Measurements from ENCODE around the gene NTS. TPM values are rescaled to one million over a fixed set of nuclear protein-coding genes. Genes with fewer than 3 reads are reported as not detected.

The NTS gene
- not detected in 2 replicates for total RNA-seq (2013; cell fraction: nucleolus; rRNA removed)
- total RNA-seq (2014; rRNA removed) (not detected in 2 replicates), total RNA-seq (2014; rRNA removed; fragmentation: Illumina TruSeq; extraction: Trizol) (not detected in 2 replicates), total RNA-seq (2021) (not detected in 2 replicates), polyA plus RNA-seq (2011; rRNA removed) (0.05 TPM in 1 of 2 replicates, not detected in the other), polyA plus RNA-seq (2014; fragmentation: Illumina TruSeq; extraction: Trizol) (not detected in 2 replicates), polyA plus RNA-seq (2014; fragmentation: Nextera tagmentation; extraction: Ambion mirVana) (under 1 TPM in 1 of 2 experiments, not detected in 1; 0.11 TPM), polyA plus RNA-seq (2014; rRNA removed) (not detected in 2 replicates), polyA plus RNA-seq (2016; fragmentation: Nextera tagmentation; extraction: Ambion mirVana) (not detected), polyA minus RNA-seq (2011; rRNA and poly(A)+ RNA removed) (not detected in 2 replicates), Bru-seq, nascent RNA (not detected), BruChase-seq, experiment 1, labeled RNA remaining after a 6-hour chase (percentile 9 among the genes with signal in this experiment), BruChase-seq, experiment 2, labeled RNA remaining after a 2-hour chase (percentile 13 among the genes with signal in this experiment)
- polyA plus RNA-seq (2011; ENCODE audit: low read depth), result not detected
- polyA plus RNA-seq (2011; cell fraction: cytosol; rRNA removed), result not detected in 2 replicates
- polyA plus RNA-seq (2011; cell fraction: nucleus; rRNA removed), result not detected in 2 replicates
- not detected in 2 replicates for polyA plus RNA-seq (2012)
- not detected in 2 replicates for polyA minus RNA-seq (2011; cell fraction: cytosol; rRNA and poly(A)+ RNA removed)
- polyA minus RNA-seq (2011; cell fraction: nucleus; rRNA and poly(A)+ RNA removed), result not detected in 2 replicates
- long read RNA-seq, experiment 1, result 0 reads
- long read RNA-seq, experiment 2, result 0 reads

- ChIA-PET CTCF (interaction anchor here (0.7 to 9.3 kb wide), 4 partner anchors 19 to 449 kb away, joined by 3 to 86 read pairs (median 11); no protein-coding TSS in a partner anchor), RAD21 (ENCODE audit: unreplicated experiment) (no interaction called here), POLR2A (no interaction called here), SMC1A (ENCODE audit: uncharacterized antibody, unreplicated experiment) (interaction anchor here (0.7 to 0.8 kb wide), 2 partner anchors 449 to 452 kb away, joined by 3 read pairs; no protein-coding TSS in a partner anchor)
- intact Hi-C loops (cut with micrococcal nuclease; ENCODE audit: unreplicated experiment), result no loop called here
- ATAC-seq, result peak; percentile 84
- in situ Hi-C loops (cut with MboI), result no loop called here
- TF ChIP-seq, protein P1, sequence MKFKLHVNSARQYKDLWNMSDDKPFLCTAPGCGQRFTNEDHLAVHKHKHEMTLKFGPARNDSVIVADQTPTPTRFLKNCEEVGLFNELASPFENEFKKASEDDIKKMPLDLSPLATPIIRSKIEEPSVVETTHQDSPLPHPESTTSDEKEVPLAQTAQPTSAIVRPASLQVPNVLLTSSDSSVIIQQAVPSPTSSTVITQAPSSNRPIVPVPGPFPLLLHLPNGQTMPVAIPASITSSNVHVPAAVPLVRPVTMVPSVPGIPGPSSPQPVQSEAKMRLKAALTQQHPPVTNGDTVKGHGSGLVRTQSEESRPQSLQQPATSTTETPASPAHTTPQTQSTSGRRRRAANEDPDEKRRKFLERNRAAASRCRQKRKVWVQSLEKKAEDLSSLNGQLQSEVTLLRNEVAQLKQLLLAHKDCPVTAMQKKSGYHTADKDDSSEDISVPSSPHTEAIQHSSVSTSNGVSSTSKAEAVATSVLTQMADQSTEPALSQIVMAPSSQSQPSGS (IDR thresholded peaks at IDR 0.05; ENCODE audit: low read length), result peak; percentile 32; the same call in 1 of the 2 replicates
- TF ChIP-seq ATF7 (IDR thresholded peaks at IDR 0.05; ENCODE audit: low read depth) (peak; percentile 88), SPI1 (IDR thresholded peaks at IDR 0.05; ENCODE audit: borderline replicate concordance, insufficient read depth, low read depth, low read length) (peak; percentile 94), NFIC (IDR thresholded peaks at IDR 0.05; ENCODE audit: low read depth, low read length) (no peak)
- no peaks in the 10 kb centered on the region for H3K79me2 ChIP-seq (ENCODE audit: control insufficient read depth, insufficient read depth, low read length)
- DNase-seq (ENCODE audit: low read depth, low spot score), result no peak
- H3K9ac ChIP-seq (ENCODE audit: control insufficient read depth, insufficient read depth, low read length), result no peak within 1 kb of the TSS
- no peak within 1 kb of the TSS for H2AFZ ChIP-seq (ENCODE audit: control insufficient read depth, low read depth, low read length)
- no TSS peak for BruUV-seq (replicated peaks)
- no peaks in the 10 kb centered on the region for H3K27me3 ChIP-seq (replicated peaks in 1 of 2; ENCODE audit: control insufficient read depth in 2 of 2, insufficient read depth in 2 of 2, low read length in 1 of 2)
- H3K36me3 ChIP-seq (ENCODE audit: control insufficient read depth in 2 of 2, insufficient read depth in 2 of 2, low read length in 1 of 2), result no peaks in the 10 kb centered on the region
- no peak within 1 kb of the TSS for H3K4me2 ChIP-seq (ENCODE audit: control insufficient read depth, insufficient read depth)
- H4K20me1 ChIP-seq (ENCODE audit: control insufficient read depth, insufficient read depth), result no peaks in the 10 kb centered on the region
- H3K27ac ChIP-seq (ENCODE audit: control insufficient read depth, insufficient read depth), result no peak within 1 kb of the TSS
- no peak for FAIRE-seq
- no peaks in the 10 kb centered on the region for H3K9me3 ChIP-seq (replicated peaks; ENCODE audit: control insufficient read depth, insufficient read depth, low read length)
- no peaks in the 10 kb centered on the region for H3K4me1 ChIP-seq (ENCODE audit: control insufficient read depth, insufficient read depth, low read length)
- WGBS (ENCODE audit: insufficient coverage, insufficient replicate concordance, low lambda C conversion rate, missing lambda C conversion rate), result 41% methylated on average over 3 of the region's 3 CpGs
- no peak within 1 kb of the TSS for H3K4me3 ChIP-seq
Observed at GRCh38 chr12:85874031-85874461, at the start of gene NTS. Gene NTS (plus strand): TSS chr12:85874295. CDS start chr12:85874404, 109 bp downstream.

Data from GM12878 (cell line).